ENCODE results near the gene LYPLA2.

DNA sequence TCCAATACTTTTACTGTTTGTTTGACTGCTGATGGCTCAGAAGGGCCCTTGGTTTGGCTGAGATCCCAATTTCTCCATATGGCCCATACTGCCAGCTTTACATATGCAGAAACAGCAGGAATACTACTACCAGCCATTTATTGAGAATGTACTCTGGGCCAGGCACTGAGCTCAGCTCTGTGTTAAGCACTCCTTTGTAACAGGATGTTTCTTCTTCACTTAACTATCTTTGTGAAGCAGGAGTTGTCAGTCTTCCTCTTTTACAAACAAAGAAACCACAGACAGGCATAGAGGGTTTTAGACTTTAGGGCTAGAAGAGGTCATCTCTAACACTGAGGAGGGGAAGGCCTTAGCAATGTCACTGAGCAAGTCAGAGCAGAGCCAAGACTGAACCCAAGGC lies 26.0 kb downstream of the LYPLA2 start:
- TF ChIP-seq, protein P1, sequence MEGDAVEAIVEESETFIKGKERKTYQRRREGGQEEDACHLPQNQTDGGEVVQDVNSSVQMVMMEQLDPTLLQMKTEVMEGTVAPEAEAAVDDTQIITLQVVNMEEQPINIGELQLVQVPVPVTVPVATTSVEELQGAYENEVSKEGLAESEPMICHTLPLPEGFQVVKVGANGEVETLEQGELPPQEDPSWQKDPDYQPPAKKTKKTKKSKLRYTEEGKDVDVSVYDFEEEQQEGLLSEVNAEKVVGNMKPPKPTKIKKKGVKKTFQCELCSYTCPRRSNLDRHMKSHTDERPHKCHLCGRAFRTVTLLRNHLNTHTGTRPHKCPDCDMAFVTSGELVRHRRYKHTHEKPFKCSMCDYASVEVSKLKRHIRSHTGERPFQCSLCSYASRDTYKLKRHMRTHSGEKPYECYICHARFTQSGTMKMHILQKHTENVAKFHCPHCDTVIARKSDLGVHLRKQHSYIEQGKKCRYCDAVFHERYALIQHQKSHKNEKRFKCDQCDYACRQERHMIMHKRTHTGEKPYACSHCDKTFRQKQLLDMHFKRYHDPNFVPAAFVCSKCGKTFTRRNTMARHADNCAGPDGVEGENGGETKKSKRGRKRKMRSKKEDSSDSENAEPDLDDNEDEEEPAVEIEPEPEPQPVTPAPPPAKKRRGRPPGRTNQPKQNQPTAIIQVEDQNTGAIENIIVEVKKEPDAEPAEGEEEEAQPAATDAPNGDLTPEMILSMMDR (IDR thresholded peaks at IDR 0.05), result no peak
- TF ChIP-seq POLR2A (IDR thresholded peaks at IDR 0.05), result no peak

Data from right lobe of liver (tissue), 4 donors.